Astrocyte (in vitro differentiated cells and primary cell): ENCODE results near the gene PCGF2.

Experiments used
- CTCF ChIP-seq: IDR thresholded peaks from 2 replicates; pipeline ENCODE4 v1.5.1; 2011; ENCODE audit warnings: low read depth, mild to moderate bottlenecking, inconsistent platforms, low read length, moderate library complexity; ENCODE audit not compliant: insufficient read depth
- EZH2 ChIP-seq: IDR thresholded peaks from 2 replicates; pipeline ENCODE4 v1.6.1; 2012; ENCODE audit warnings: mild to moderate bottlenecking, low read length, inconsistent platforms; ENCODE audit not compliant: insufficient read depth

- TF ChIP-seq CTCF (no peak), EZH2 (no peak)
Measured at GRCh38 chr17:38750044-38750311, 1.8 kb upstream of the PCGF2 start.
